IPS-NIHi11 (cell line): ENCODE data around the gene CRYZL1.
A peak's percentile ranks its signal among the peaks of the same experiment; 100 is the strongest.

Experiments
- DNase-seq: peaks from one replicate; pipeline ENCODE4 v3.0.0; 2012; ENCODE audit warnings: mixed read lengths, low spot score

Gene CRYZL1

DNA sequence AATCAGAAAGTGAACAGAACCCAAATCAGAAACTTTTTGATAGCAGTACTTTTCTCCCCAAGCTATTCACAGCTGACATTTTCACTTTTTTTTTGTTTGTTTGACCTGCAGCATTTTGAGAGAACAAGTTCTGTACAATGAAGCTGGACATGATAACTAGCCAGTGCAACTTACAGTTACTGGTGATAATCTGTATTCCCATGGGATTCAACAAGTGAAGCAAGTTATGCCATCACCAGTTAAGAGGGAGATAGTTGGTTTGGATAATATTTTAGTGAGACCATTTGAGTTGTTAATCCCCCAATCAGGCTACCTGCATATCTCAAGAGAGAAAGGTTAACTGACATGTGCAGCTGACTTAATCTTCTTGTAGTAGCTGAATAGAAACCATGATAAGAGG is 80.6 kb downstream of the CRYZL1 start:
- no peak for DNase-seq

DNA sequence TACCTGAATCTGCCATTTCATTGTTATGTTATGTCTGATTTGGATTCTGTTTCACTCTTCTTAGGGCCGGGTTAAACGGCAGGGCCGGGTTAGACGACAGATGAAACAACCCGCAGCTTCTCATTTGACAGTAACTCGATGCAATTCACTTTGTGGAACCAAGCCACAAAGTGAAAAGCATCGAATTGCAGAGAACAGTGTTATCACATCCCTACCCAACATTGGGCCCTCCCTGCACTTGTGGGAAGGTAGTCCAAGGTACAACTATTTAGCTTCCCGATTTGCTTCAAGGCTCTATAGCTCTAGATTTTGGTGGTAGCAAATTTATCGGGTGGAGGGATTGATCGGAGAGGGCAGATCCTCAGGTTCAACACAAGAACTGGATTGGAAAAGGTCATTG is 81.7 kb downstream of the CRYZL1 start:
- DNase-seq: no peak

DNA sequence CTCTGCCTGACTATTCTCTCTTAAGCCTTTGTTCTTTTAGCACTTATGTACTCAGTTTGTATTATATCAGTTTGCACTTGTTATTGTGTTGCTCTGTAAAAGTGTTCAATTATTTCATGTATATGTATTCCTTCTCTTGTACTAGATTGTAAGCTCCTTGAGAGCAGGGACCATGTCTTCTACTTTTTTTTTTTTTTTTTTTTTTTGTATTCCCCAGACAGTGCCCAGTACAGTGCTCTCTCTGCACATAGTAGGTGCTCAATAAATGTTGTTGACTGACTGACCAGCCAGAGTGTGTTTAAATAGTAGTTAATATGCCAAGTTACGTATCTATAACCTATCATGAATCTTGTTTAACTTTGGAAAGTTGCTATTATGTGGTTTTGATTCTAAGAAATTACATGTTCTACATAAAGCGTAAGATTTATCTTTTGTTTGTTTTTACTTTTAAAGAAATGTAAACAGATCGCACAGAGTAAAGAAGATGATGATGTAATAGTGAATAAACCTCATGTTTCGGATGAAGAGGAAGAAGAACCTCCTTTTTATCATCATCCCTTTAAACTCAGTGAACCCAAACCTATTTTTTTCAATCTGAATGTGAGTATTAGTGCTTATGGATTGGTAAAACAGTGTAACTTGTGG is 82.6 kb downstream of the CRYZL1 start:
- no peak for DNase-seq

DNA sequence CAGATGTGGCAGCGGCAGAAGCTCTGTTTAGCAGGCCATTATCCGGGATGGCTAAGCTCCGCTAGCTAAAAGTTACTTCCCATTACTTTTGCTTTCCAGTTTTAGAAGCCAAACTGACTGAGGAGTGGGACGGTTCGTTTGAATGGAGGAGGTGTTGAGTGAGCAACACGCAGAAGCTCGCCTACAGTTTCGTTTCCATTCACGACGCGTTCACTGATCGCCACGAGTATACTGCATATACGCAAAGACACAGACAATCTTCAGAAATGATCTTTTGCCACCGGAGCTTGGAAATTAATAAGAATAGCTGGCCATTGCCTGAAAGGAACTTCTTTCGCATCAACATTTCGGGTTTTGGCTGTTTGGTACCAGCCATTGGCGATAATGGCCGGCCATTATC is 84.1 kb downstream of the CRYZL1 start:
- no peak for DNase-seq

DNA sequence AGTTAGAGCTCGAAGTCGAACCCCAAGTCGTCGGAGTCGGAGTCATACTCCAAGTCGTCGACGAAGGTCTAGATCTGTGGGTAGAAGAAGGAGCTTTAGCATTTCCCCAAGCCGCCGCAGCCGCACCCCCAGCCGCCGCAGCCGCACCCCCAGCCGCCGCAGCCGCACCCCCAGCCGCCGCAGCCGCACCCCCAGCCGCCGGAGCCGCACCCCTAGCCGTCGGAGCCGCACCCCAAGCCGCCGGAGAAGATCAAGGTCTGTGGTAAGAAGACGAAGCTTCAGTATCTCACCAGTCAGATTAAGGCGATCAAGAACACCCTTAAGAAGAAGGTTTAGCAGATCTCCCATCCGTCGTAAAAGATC is 86.6 kb downstream of the CRYZL1 start:
- no peak for DNase-seq

DNA sequence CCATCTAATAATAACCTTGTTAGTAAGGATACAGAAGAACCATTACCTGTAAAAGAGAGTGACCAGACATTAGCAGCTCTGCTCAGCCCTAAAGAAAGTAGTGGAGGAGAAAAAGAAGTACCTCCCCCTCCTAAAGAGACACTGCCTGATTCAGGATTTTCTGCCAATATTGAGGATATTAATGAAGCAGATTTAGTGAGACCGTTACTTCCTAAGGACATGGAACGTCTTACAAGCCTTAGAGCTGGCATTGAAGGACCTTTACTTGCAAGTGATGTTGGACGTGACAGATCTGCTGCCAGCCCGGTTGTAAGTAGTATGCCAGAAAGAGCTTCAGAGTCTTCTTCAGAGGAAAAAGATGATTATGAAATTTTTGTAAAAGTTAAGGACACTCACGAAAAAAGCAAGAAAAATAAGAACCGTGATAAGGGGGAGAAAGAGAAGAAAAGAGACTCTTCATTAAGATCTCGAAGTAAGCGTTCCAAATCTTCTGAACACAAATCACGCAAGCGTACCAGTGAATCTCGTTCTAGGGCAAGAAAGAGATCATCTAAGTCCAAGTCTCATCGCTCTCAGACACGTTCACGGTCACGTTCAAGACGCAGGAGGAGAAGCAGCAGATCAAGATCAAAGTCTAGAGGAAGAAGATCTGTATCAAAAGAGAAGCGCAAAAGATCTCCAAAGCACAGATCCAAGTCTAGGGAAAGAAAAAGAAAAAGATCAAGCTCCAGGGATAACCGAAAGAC is 87.1 kb downstream of the CRYZL1 start:
- DNase-seq: no peak

DNA sequence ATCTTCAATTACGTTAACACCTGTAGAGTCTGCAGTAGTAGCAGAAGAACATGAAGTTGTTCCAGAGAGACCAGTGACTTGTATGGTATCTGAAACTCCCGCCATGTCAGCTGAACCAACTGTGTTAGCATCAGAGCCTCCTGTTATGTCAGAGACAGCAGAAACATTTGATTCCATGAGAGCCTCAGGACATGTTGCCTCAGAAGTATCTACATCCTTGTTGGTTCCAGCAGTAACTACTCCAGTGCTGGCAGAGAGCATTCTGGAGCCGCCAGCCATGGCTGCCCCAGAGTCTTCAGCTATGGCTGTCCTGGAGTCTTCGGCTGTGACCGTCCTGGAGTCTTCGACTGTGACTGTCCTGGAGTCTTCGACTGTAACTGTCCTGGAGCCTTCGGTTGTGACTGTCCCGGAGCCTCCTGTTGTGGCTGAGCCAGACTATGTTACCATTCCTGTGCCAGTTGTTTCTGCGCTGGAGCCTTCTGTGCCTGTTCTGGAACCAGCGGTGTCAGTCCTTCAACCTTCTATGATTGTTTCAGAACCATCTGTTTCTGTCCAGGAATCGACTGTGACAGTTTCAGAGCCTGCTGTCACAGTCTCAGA is 88.4 kb downstream of the CRYZL1 start:
- DNase-seq: no peak

DNA sequence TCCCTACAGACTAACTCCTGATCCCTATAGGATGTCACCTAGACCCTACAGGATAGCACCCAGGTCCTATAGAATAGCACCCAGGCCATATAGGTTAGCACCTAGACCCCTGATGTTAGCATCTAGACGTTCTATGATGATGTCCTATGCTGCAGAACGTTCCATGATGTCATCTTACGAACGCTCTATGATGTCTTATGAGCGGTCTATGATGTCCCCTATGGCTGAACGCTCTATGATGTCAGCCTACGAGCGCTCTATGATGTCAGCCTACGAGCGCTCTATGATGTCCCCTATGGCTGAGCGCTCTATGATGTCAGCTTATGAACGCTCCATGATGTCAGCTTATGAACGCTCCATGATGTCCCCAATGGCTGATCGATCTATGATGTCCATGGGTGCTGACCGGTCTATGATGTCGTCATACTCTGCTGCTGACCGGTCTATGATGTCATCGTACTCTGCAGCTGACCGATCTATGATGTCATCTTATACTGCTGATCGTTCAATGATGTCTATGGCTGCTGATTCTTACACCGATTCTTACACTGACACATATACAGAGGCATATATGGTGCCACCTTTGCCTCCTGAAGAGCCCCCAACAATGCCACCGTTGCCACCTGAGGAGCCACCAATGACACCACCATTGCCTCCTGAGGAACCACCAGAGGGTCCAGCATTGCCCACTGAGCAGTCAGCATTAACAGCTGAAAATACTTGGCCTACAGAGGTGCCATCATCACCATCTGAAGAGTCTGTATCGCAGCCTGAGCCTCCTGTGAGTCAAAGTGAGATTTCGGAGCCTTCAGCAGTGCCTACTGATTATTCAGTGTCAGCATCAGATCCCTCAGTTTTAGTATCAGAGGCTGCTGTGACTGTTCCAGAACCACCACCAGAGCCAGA is 89.2 kb downstream of the CRYZL1 start:
- DNase-seq: no peak

DNA sequence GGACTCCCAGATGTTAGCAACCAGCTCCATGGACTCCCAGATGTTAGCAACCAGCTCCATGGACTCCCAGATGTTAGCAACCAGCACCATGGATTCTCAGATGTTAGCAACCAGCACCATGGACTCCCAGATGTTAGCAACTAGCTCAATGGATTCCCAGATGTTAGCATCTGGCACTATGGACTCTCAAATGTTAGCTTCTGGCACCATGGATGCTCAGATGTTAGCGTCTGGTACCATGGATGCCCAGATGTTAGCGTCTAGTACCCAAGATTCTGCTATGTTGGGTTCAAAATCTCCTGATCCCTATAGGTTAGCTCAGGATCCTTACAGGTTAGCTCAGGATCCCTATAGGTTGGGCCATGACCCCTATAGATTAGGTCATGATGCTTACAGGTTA is 89.9 kb downstream of the CRYZL1 start:
- DNase-seq: no peak

DNA sequence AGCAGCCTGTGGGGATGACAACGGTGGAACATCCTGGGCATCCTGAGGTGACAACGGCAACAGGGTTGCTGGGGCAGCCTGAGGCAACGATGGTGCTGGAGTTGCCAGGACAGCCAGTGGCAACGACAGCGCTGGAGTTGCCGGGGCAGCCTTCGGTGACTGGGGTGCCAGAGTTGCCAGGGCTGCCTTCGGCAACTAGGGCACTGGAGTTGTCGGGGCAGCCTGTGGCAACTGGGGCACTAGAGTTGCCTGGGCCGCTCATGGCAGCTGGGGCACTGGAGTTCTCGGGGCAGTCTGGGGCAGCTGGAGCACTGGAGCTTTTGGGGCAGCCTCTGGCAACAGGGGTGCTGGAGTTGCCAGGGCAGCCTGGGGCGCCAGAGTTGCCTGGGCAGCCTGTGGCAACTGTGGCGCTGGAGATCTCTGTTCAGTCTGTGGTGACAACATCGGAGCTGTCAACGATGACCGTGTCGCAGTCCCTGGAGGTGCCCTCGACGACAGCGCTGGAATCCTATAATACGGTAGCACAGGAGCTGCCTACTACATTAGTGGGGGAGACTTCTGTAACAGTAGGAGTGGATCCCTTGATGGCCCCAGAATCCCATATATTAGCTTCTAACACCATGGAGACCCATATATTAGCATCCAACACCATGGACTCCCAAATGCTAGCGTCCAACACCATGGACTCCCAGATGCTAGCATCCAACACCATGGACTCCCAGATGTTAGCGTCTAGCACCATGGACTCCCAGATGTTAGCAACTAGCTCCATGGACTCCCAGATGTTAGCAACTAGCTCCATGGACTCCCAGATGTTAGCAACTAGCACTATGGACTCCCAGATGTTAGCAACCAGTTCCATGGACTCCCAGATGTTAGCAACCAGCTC is 90.5 kb downstream of the CRYZL1 start:
- DNase-seq: no peak

DNA sequence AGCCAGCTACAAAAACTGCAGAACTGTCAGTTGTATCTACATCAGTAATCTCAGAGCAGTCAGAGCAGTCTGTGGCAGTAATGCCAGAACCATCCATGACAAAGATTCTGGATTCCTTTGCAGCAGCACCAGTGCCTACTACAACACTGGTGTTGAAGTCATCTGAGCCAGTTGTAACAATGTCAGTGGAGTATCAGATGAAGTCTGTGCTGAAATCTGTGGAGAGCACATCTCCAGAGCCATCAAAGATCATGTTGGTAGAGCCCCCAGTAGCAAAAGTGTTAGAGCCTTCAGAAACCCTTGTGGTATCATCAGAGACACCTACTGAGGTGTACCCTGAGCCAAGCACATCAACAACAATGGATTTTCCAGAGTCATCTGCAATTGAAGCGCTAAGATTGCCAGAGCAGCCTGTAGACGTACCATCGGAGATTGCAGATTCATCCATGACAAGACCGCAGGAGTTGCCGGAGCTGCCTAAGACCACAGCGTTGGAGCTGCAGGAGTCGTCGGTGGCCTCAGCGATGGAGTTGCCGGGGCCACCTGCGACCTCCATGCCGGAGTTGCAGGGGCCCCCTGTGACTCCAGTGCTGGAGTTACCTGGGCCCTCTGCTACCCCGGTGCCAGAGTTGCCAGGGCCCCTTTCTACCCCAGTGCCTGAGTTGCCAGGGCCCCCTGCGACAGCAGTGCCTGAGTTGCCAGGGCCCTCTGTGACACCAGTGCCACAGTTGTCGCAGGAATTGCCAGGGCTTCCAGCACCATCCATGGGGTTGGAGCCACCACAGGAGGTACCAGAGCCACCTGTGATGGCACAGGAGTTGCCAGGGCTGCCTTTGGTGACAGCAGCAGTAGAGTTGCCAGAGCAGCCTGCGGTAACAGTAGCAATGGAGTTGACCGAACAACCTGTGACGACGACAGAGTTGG is 91.4 kb downstream of the CRYZL1 start:
- DNase-seq: no peak

DNA sequence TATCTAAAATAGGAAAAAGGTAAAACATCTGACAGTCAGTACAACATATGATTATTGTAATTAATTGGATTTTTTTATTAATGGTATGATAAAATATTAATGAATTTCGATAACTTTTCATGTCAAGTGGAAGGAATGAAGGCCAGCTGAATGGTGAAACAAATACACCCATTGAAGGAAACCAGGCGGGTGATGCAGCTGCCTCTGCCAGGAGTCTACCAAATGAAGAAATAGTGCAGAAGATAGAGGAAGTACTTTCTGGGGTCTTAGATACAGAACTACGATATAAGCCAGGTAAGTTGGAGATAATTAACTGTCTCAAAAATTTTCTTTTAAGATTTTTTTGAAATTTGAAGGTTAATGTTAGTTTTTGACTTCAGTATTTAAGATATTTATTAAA is 95.5 kb downstream of the CRYZL1 start:
- DNase-seq: no peak

DNA sequence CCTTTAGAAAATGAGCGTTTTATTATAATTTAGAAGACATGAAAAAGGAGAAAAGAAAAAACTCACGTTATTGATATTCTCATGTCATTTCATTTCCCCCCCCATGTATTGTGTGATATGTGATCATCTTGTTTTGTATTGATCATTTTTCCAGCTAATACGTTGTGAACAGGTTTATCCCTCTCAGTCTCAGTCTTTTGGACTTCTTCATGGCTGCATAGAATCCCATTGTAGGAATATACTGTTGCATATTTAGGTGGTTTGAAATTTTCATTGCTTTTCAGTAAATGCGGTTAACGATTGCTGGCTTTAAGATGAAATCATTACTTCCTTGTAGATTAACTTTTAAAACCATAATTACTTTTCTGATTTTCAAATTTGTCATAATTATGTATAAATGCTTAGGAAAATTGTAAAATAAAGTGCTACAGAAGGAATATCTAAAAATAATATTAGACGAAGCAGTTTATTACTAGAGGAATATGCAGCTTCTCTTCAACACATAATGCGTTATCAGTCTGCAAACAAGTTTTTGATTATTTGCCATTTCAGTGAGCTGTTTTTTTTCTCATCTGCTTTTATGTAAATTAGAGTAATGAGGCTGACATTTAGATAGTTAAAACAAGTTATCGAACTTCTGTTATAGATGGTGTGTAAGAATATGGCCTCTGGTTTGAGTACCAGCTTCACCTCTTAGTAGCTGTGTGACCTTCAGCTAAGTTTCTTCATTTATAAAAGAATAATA is 96.9 kb downstream of the CRYZL1 start:
- no peak for DNase-seq

DNA sequence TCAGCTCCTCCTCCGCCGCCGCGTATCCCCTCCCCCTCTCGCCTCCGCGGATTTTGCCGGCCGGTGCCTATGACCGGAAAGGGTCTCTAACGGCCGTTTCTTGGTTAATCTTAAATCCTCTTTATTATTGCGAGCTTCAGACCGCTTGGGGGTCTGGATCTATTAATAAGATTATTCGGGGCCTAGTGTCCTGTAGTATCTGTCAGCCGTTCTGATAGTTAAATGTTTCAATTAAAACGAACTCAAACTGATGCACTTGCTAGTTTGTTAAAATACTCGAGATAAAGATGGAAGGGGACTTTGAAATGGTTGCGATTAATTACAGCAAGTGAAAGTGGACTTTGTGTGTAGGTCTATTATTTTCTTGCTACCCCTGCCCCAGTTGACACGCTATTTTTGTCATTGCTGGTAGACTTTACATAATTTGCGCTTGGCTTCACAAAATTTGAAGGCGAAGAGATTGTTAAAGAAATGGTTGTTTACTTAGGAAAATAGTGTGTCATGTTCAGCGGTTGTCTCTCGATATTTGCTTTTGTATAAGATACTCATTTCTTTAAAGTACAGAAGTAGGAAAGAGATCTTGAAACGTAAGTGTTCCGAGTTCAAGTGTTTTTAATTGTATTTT is 97.9 kb downstream of the CRYZL1 start:
- peak; percentile 54 for DNase-seq

DNA sequence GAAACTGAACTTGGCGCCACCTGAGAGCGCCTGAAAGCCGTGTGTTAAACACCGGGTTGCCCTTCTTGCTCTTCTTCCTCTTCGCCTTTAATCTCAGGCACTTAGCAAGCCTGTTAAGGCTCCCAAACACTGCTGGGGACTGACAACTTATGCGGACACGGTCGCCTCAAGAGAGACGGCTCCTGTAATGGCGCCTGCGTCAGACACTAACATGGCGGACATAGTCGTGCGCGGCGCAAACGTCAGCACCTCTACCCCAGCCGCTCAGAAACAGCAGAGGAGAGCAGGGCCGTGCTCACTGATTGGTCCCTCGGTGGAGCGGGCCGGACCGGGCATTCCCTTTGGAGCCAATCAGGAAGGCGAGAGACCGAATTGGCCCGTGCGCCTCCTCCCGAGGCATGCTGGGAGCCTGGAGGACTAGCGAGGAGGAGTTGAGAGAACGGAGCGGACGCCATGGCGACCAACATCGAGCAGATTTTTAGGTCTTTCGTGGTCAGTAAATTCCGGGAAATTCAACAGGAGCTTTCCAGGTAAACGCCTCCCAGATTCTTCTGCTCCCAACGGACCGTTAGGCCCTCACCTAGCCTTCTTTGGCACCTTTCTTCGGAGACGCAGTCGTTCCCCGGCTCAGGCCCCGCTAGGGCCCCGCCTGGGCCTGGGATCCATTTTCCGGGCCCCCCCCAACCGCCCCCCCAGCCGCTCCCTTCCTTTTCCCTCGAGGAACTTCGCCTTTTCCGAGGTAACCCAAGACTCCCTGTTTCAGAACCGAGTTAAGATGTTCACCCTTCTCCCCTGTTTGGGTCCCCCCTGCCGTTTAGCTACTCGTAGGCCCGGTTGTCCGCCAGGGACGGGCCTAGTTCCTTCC is 98.7 kb downstream of the CRYZL1 start, which contains the start of gene SON:
TSS of gene SON (plus strand) at position 399 of the 865 bp plus-strand sequence. CDS start at position 454, 55 bp downstream.
- DNase-seq: peak; percentile 96

DNA sequence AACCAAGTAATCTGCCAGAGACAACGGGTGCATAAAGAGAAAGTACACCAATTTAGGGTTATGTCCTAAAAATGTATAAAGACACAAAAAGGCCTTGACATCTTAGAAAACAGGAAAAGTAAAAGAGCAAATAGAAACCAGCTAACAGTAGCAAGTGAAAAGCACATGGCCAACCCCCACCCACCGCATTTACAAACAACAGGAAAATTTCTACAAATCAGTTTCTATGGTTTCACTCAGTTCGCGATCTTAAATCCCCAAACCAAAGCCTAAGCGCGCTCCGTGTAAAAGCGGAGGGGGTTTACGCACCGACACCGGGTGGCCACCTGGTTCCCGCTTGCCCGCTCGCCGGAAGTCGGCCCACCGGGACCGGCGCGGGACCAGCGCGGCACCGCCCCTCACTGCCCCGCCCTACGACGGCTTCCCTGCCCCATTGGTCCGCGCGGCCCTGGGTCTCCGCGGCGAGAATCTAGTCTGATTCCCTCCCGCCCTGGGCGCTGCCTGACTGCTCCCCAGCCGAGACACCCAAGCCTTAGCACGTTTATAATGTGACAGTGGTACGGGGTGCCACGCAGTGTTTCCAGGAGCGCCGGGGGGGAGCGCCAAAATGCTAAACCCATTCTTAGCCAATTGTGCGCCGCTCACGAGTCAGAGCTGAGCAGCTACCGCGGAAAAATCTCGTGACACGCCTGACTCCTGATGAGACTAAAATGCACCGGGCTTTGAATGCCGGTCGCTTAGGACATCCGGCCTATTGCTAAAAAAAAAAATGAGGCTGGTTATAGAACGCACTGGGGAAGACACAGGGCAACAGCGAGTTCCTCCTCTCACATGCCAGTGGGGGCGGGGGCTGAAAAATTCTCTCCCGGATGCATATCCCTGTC is 99.5 kb downstream of the CRYZL1 start, which contains the start of gene GART:
TSS of gene GART (minus strand) at position 362 of the 884 bp plus-strand sequence. CDS start 2,802 bp downstream, outside the sequence.
- DNase-seq: peak; percentile 91
